HG02623 (cell line): ENCODE results near the gene SCGB1C1.
"Not testable (repeated sequence)": the region's sequence is repeated elsewhere in the genome, so short reads cannot be mapped to it uniquely, and the experiment has no call there.

Source experiments
- ATAC-seq: cut with Tn5 transposase; IDR thresholded peaks from one replicate; pipeline ENCODE4 v1.9.1; 2021; ENCODE audit warnings: moderate library complexity; ENCODE audit not compliant: unreplicated experiment

The SCGB1C1 gene

GRCh38 chr11:236774-237767, 44.2 kb downstream of the SCGB1C1 start, which contains the start of gene PSMD13:
Gene PSMD13, plus strand, starts transcription at chr11:236976. Its CDS starts 74 bp downstream, at chr11:237050.
- peak; percentile 72 for ATAC-seq

GRCh38 chr11:238346-238745, 45.5 kb downstream of the SCGB1C1 start:
- ATAC-seq, result not testable (repeated sequence)

- ATAC-seq, result no peak
These were observed 47.4 kb downstream of the SCGB1C1 start for GRCh38 chr11:240315-240714.

GRCh38 chr11:241634-242033, 48.8 kb downstream of the SCGB1C1 start:
- no peak for ATAC-seq
